Left kidney (tissue), 8 donors: Measurements from ENCODE around the gene TRMT44. TPM values are rescaled to one million over a fixed set of nuclear protein-coding genes. Genes with fewer than 3 reads are reported as not detected.
A peak's percentile ranks its signal among the peaks of the same experiment; 100 is the strongest.

ENCODE experiments used
- DNase-seq: peaks from one replicate; pipeline ENCODE4 v3.0.0-alpha.2; 2013
- long read RNA-seq, 8 donors: transcript quantifications; one replicate each; lab custom pipeline, GENCODE V29; 2026
- polyA plus RNA-seq: library from polyadenylated mRNA; unstranded; fragments of 120-200 nt; gene quantifications from one replicate; pipeline ENCODE4 v1.2.1, GENCODE V29; 2013; ENCODE audit not compliant: insufficient read length

The TRMT44 gene, protein sequence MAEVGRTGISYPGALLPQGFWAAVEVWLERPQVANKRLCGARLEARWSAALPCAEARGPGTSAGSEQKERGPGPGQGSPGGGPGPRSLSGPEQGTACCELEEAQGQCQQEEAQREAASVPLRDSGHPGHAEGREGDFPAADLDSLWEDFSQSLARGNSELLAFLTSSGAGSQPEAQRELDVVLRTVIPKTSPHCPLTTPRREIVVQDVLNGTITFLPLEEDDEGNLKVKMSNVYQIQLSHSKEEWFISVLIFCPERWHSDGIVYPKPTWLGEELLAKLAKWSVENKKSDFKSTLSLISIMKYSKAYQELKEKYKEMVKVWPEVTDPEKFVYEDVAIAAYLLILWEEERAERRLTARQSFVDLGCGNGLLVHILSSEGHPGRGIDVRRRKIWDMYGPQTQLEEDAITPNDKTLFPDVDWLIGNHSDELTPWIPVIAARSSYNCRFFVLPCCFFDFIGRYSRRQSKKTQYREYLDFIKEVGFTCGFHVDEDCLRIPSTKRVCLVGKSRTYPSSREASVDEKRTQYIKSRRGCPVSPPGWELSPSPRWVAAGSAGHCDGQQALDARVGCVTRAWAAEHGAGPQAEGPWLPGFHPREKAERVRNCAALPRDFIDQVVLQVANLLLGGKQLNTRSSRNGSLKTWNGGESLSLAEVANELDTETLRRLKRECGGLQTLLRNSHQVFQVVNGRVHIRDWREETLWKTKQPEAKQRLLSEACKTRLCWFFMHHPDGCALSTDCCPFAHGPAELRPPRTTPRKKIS
- polyA plus RNA-seq, result 20.5 TPM
- long read RNA-seq, donor 1, partial matches to known transcripts, result 6 of 7 reads
- long read RNA-seq, donor 1, other reads (novel, unspliced or antisense), result 0 of 7 reads
- long read RNA-seq, donor 2, partial matches to known transcripts, result 0 of 4 reads
- long read RNA-seq, donor 2, other reads (novel, unspliced or antisense), result 0 of 4 reads
- long read RNA-seq, donor 3, partial matches to known transcripts, result 0 of 1 reads
- long read RNA-seq, donor 3, other reads (novel, unspliced or antisense), result 0 of 1 reads
- long read RNA-seq, donor 4, partial matches to known transcripts, result 0 of 1 reads
- long read RNA-seq, donor 4, other reads (novel, unspliced or antisense), result 0 of 1 reads
- long read RNA-seq, donor 5, partial matches to known transcripts, result 0 of 2 reads
- long read RNA-seq, donor 5, other reads (novel, unspliced or antisense), result 0 of 2 reads
- long read RNA-seq, donor 6, partial matches to known transcripts, result 0 of 4 reads
- long read RNA-seq, donor 6, other reads (novel, unspliced or antisense), result 0 of 4 reads
- long read RNA-seq, donor 7, partial matches to known transcripts, result 0 of 2 reads
- long read RNA-seq, donor 7, other reads (novel, unspliced or antisense), result 0 of 2 reads
- long read RNA-seq, donor 8, result 0 reads

- DNase-seq, result peak; percentile 93
Measured at GRCh38 chr4:8440492-8441311, at the start of gene TRMT44, which contains the start of gene ACOX3. Gene TRMT44 (plus strand): TSS chr4:8440777. CDS start chr4:8440823, 46 bp downstream. Gene ACOX3 (minus strand): TSS chr4:8440723. CDS start chr4:8416521, 24,202 bp downstream.

DNA sequence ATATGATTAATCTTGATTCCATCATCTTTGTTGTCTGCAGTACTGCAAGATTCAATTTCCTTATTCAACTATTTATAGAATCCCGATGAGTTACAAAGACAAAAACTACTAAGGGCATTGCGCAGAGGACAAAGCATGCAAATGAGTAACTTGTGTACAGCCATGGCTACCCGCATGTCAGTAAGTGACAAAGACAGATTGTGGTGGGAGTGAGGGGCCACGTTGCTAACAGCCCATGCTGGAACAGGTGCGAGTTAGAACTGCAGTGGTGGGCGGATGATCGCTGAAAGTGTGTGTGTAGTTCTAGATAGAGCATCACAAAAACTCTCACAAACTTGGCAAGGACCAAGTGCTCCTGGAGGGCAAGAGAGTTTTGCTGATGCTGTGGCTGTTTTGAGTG is 49.5 kb upstream of the TRMT44 start:
- DNase-seq, result no peak

DNA sequence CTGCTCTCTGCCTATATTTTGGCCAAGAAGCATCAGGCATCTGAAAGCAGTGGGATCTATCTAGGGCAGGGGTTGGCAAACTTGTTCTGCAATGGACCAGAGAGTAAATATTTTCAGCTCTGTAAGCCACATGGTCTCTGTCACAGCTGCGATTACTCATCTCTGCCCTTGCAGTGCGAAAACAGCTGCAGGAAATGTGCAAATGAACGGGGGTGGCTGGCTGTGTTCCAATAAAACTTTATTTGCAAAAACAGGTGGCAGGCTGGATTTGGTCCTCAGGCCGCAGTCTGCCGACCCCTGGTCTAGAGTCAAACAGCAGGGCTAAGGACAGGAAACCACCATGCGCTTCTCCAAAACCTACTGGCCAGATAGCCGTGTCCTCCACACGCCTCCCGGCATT is 48.6 kb upstream of the TRMT44 start:
- no peak for DNase-seq

- no peak for DNase-seq
Measured at GRCh38 chr4:8392591-8393190, 47.9 kb upstream of the TRMT44 start.

- DNase-seq, result no peak
Measured at GRCh38 chr4:8393593-8394038, 47.0 kb upstream of the TRMT44 start.

- DNase-seq, result no peak
Measured at GRCh38 chr4:8394061-8394519, 46.5 kb upstream of the TRMT44 start.

GRCh38 chr4:8394806-8395205 is 45.8 kb upstream of the TRMT44 start:
- DNase-seq, result no peak

GRCh38 chr4:8395504-8396296 is 44.9 kb upstream of the TRMT44 start:
- no peak for DNase-seq

DNA sequence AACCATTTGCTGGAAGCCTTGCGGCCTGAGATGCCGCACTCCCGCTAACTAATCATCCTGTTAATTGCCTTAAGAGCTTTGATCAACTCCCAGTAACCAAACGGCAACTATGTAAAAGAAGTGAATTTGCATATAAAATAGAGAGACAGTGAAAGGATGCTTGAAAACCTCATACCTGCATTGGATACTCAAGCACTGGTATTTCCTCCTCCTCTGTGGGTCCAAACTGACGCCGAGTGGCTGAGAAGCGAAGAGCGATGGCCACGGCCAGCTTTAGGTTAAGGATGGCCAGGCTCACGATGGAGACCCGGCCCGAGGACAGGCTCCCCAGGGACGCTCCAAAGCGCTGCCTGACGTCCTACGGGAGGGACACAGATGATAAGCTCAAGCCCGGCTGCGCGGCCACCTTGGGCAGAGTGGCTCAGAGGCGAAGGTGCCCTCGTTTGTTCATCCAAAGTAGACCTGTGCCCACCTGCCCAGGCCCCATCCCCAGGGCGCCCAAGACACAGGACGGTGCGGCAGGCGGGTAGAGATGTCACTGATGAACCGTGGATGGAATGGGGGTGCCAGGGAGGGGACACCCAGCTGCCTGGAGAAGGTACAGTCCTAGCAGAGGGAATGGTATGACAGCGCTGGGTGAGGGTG is 43.7 kb upstream of the TRMT44 start:
- no peak for DNase-seq

GRCh38 chr4:8398347-8398746 is 42.2 kb upstream of the TRMT44 start:
- no peak for DNase-seq

- no peak for DNase-seq
Measured at GRCh38 chr4:8399298-8399697, 41.3 kb upstream of the TRMT44 start.

DNA sequence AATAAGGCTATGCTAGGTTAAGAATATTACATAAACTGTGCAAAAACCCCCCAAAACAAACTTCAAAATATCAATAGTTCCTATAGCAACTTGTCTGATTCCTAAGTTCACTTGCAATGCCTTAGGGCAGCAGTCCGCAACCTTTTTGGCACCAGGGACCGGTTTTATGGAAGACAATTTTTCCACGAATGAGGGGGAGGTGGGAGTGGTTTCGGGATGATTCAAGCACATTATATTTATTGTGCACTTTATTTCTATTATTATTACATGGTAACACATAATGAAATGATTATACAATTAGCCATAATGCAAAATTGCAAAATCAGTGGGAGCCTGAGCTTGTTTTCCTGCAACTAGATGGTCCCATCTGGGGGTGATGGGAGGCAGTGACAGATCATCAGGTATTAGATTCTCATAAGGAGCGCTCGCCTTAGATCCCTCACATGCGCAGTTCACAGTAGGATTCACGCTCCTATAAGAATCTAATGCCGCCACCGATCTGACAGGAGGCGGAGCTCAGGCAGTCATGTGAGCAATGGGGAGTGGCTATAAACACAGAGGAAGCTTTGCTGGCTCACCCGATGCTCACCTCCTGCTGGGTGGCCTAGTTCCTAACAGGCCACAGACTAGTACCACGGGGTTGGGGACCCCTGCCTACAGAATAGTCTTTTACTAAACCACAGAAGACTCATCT is 39.8 kb upstream of the TRMT44 start:
- no peak for DNase-seq

- no peak for DNase-seq
Measured at GRCh38 chr4:8401665-8402064, 38.9 kb upstream of the TRMT44 start.

DNA sequence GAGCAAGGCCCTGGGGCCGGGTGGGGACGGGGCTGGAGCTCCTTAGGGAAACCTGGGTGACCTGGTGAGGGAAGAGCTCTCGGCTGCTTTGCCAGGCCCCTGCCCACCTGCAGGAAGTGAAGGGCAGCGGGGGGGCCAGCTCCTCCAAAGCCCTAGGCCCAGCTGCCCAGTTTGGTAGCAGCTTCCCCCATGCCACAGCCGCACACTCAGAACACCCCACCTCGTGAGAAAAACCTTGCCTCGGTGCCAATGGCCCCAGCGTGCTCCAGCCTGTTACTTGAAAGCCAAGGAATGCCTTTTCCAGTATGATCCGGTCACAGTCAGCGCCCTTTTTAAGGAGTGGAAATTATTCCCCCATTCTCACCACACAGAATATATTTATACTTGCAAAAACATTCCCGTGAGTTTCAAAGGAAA is 38.4 kb upstream of the TRMT44 start:
- DNase-seq, result no peak

DNA sequence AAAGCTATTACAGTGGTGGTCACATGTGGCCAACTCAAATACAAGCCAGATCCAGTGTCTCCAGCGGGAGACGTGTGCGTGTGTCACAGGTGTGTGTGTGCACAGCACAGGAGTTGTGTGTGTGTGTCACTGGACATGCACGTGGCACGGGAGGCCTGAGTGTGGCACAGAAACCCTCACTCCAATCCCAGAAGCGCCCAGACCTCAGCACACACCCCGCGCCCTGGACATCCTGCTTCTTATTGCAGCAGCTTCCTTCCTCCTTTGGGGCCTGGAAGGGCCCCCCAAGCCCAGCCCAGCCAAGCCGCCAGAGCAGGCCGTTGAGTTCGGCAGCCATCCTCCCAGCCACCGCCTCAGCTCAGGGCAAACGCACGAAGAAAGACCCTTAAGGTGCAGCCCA is 37.9 kb upstream of the TRMT44 start:
- no peak for DNase-seq

DNA sequence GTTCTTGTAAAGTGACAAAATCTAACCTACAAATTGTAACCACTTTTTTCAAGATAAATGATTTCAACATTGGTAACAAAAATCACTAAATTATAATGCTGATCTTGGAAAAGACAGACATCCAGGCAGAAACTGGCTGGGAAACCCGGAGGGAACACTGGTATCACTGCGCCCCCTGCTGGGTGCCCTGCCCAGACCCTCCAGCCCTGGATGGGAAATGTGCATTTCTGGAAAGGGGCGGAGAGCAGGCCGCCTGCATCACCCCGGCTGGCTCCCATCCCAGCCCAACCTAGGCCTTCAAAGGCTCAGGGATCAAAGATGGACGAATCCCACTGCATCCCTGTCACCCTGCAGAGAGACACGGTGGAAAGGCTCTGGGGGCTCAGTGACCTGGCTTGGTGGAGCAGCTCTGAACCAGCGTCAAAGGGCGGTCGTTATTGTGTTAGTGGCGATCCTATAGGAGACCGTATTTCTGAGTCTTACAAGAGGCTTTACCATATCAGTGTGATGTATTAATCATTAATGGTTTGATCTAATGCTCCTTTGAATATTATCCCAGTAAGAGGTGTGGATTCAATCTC is 37.3 kb upstream of the TRMT44 start:
- DNase-seq, result peak; percentile 75

DNA sequence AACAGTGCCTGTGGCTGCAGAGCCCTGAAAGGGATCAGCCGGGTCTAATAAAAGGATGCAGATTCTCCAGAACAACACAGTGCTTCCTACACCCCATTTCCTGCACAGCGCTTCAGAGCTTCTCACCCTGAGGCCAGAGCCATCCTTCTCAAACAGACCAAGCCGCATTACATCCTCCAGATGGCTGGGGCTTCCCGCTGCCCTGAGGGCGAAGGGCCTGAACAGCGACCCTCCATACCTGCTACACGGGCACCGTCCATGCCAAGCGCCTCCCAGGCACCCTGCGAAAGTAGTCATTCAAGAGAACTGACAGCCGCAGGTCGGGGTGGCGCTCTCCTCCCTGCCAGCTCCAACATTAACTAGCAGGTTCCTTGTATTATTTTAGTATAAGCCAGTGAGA is 36.6 kb upstream of the TRMT44 start:
- no peak for DNase-seq
